NT2/D1 (cell line): ENCODE data around the gene QPRT.

ENCODE experiments used
- SUZ12 ChIP-seq: IDR thresholded peaks from 2 replicates; pipeline ENCODE4 v1.6.1; 2011; ENCODE audit not compliant: insufficient read length, insufficient read depth; ENCODE audit errors: extremely low read depth
- YY1 ChIP-seq: IDR thresholded peaks from 2 replicates; pipeline ENCODE4 v1.6.1; 2011; ENCODE audit not compliant: insufficient read length, insufficient read depth
- ZNF274 ChIP-seq: IDR thresholded peaks from 2 replicates; pipeline ENCODE4 v1.6.1; 2011; ENCODE audit warnings: mild to moderate bottlenecking, low read depth, low read length

DNA sequence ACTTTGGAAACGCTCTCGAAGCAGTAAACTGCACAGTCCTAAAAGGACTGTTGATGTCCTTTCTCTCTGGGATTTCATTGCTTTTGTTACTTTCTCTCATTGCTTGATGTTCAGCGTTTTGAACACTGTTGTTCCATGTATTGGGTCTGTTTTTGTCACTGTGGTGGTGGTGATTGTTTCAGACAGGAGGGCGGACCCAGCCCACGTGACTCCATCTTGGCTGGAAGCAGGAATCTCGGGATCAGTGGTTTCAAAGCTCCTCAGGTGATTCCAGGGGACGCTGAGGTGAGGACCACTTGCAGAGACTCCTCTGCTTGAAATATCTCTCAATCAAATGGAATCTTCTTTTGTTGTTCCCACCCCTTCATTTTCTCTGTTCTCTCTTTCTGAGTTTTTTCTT, 48.5 kb downstream of the QPRT start:
- no peak for TF ChIP-seq ZNF274
- TF ChIP-seq YY1 = no peak
- no peak for TF ChIP-seq SUZ12
